ENCODE data around the gene KCNK3.

- no peak for TF ChIP-seq EZH2 (IDR thresholded peaks at IDR 0.05; ENCODE audit: borderline replicate concordance, insufficient read depth, low read length, poor library complexity, severe bottlenecking)
- TF ChIP-seq CTCF (IDR thresholded peaks at IDR 0.05; ENCODE audit: poor library complexity, severe bottlenecking) = no peak
- no peak for TF ChIP-seq SMC3 (conservative IDR thresholded peaks at IDR 0.05; ENCODE audit: poor library complexity)
- no peak for TF ChIP-seq POLR2AphosphoS5 (IDR thresholded peaks at IDR 0.05)
Observed at GRCh38 chr2:26702025-26702424, 9.5 kb downstream of the KCNK3 start.
